ENCODE measurements around the gene RERE. TPM values are rescaled to one million over a fixed set of nuclear protein-coding genes. Genes with fewer than 3 reads are reported as not detected.
A peak's percentile ranks its signal among the peaks of the same experiment; 100 is the strongest.

Gene RERE
- total RNA-seq, 1 donor from 2014 or later = 252 TPM

- H3K36me3 Mint-ChIP-seq (ENCODE audit: unreplicated experiment) = no peaks in the 10 kb centered on the region
- peak overlapping the region; percentile 89 for H3K27ac Mint-ChIP-seq (ENCODE audit: unreplicated experiment)
- no peak for DNase-seq
Observed at GRCh38 chr1:8370046-8370881, 447.2 kb downstream of the RERE start.

GRCh38 chr1:8368956-8369639 lies 448.3 kb downstream of the RERE start:
- no peak for TF ChIP-seq CTCF (IDR thresholded peaks at IDR 0.05; ENCODE audit: partially characterized antibody, unreplicated experiment)
- H3K4me1 Mint-ChIP-seq (ENCODE audit: low read depth, unreplicated experiment) = peaks cover 62% of the 10 kb centered on the region
- H3K27me3 Mint-ChIP-seq (ENCODE audit: unreplicated experiment) = peaks cover 20% of the 10 kb centered on the region
- no peak overlapping the region for H3K27ac Mint-ChIP-seq (ENCODE audit: unreplicated experiment)
- H3K4me3 Mint-ChIP-seq (ENCODE audit: unreplicated experiment) = no peak overlapping the region
- peaks cover 19% of the 10 kb centered on the region for H3K9me3 Mint-ChIP-seq (ENCODE audit: unreplicated experiment)
- DNase-seq = no peak
- H3K36me3 Mint-ChIP-seq (ENCODE audit: unreplicated experiment) = no peaks in the 10 kb centered on the region

More at GRCh38 chr1:8370046-8370881, 447.2 kb downstream of the RERE start:
- H3K27me3 Mint-ChIP-seq (ENCODE audit: unreplicated experiment) = peaks cover 22% of the 10 kb centered on the region
- H3K4me3 Mint-ChIP-seq (ENCODE audit: unreplicated experiment) = peak overlapping the region; percentile 65
- H3K9me3 Mint-ChIP-seq (ENCODE audit: unreplicated experiment) = peaks cover 19% of the 10 kb centered on the region
- H3K4me1 Mint-ChIP-seq (ENCODE audit: low read depth, unreplicated experiment) = peaks cover 64% of the 10 kb centered on the region
- no peak for TF ChIP-seq CTCF (IDR thresholded peaks at IDR 0.05; ENCODE audit: partially characterized antibody, unreplicated experiment)

- no peak for DNase-seq
- no peak overlapping the region for H3K27ac Mint-ChIP-seq (ENCODE audit: unreplicated experiment)
- peaks cover 24% of the 10 kb centered on the region for H3K9me3 Mint-ChIP-seq (ENCODE audit: unreplicated experiment)
- H3K27me3 Mint-ChIP-seq (ENCODE audit: unreplicated experiment) = peaks cover 27% of the 10 kb centered on the region
- H3K4me3 Mint-ChIP-seq (ENCODE audit: unreplicated experiment) = no peak overlapping the region
- peaks cover 59% of the 10 kb centered on the region for H3K4me1 Mint-ChIP-seq (ENCODE audit: low read depth, unreplicated experiment)
- no peaks in the 10 kb centered on the region for H3K36me3 Mint-ChIP-seq (ENCODE audit: unreplicated experiment)
- no peak for TF ChIP-seq CTCF (IDR thresholded peaks at IDR 0.05; ENCODE audit: partially characterized antibody, unreplicated experiment)
Observed at GRCh38 chr1:8367571-8368194, 449.8 kb downstream of the RERE start.

- peaks cover 31% of the 10 kb centered on the region for H3K9me3 Mint-ChIP-seq (ENCODE audit: unreplicated experiment)
- TF ChIP-seq CTCF (IDR thresholded peaks at IDR 0.05; ENCODE audit: partially characterized antibody, unreplicated experiment) = no peak
- H3K4me3 Mint-ChIP-seq (ENCODE audit: unreplicated experiment) = no peak overlapping the region
- no peak overlapping the region for H3K27ac Mint-ChIP-seq (ENCODE audit: unreplicated experiment)
- DNase-seq = no peak
- H3K36me3 Mint-ChIP-seq (ENCODE audit: unreplicated experiment) = peaks cover 5% of the 10 kb centered on the region
- H3K27me3 Mint-ChIP-seq (ENCODE audit: unreplicated experiment) = peaks cover 26% of the 10 kb centered on the region
- peaks cover 52% of the 10 kb centered on the region for H3K4me1 Mint-ChIP-seq (ENCODE audit: low read depth, unreplicated experiment)
Observed at GRCh38 chr1:8365661-8366362, 451.6 kb downstream of the RERE start.

Measured in glutamatergic neuron (in vitro differentiated cells).